Epidermal melanocyte (primary cell): ENCODE results near the gene KCNJ6.

Experiments used
- DNase-seq: peaks from one replicate; pipeline ENCODE4 v3.0.0; 2011; ENCODE audit warnings: low spot score; ENCODE audit not compliant: insufficient read length

Gene KCNJ6

GRCh38 chr21:37866027-37866426, 50.2 kb downstream of the KCNJ6 start:
- no peak for DNase-seq

- no peak for DNase-seq
These were observed 51.1 kb downstream of the KCNJ6 start for GRCh38 chr21:37865156-37865555.

- DNase-seq: no peak
These were observed 52.4 kb downstream of the KCNJ6 start for GRCh38 chr21:37863842-37864241.

DNA sequence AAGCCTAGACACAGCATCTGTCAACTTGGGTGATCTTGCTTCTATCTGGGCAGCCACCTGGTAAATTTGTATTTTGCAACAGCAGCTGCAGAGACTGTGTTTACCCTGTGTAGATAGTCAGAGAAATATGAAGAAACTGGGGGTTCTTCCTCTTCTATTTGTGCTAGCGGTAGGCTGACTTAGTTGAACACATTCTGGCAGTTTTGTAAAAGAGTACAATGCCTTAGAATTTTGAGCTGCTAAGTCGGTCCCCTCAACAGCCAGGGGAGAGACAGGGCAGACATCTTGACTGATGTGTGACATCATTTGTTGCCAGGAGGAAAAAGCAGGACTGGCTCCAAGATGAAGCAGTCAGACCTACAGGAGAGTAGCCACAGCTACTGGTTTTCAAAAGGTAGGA, 53.7 kb downstream of the KCNJ6 start:
- DNase-seq: no peak

DNA sequence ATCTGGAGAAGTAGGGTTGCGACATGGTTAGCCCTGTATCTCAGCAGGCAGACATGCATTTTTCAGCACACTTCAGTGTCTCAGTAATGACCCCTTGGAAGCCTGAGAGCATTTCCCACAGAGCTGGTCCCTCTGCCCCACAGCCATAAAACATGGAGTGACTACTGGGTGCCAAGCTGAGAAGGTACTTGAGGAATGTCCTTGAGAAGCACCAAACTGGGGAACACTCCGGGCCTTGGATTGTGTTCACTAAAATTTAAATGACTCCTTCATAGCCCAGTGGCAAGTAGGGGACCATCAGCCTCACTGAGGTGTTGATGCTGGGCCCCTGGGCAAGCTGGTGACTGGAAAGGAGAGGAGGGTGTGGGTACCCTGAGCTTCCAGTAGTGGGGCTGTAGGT, 54.7 kb downstream of the KCNJ6 start:
- no peak for DNase-seq

GRCh38 chr21:37860416-37860815, 55.8 kb downstream of the KCNJ6 start:
- DNase-seq: no peak

DNA sequence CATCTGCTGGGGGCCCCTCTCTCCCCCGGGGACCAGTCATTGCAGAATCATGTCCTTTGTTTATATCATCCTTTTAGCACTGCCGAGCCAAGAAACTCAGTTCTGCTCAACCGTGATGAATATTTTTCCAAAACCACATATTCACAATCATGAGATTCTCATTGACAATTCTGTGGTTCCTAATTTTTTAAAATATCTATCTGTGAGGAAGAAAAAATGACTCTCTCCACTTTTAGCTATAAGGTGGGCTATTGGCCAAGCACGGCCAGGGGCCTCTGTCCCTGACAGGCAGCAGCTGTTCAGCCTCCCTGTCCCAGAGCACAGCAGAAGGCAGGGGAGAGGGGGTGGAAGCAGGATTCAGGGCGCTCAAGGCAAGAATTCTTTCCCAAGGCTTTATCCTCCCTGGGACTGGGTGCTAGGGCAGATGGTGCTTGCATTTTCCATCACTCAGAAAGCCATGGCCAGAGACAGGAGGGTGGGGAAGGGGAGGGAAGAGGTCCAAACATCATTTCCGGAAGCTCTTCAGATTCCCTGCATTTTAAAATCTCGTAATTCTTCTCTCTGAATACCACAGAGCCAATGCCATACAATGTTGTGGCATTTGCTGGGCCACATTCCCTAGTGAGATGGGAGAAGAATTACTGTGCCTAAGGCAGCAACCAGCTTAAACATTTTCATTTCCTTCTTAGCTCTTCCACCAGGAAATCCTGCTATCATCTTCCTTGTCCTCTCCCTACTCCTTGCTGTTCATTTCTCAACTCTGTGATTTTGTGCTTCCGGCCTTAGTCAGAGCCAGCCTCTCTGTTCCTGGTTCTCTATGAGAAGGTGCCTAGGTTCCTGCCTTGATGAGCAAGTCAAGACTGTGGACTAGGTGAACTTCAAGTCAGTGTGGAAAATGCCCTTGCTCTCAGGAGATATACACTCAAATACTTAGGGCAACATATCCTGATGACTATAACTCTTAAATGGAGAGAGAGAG, 60.3 kb downstream of the KCNJ6 start:
- DNase-seq: no peak

DNA sequence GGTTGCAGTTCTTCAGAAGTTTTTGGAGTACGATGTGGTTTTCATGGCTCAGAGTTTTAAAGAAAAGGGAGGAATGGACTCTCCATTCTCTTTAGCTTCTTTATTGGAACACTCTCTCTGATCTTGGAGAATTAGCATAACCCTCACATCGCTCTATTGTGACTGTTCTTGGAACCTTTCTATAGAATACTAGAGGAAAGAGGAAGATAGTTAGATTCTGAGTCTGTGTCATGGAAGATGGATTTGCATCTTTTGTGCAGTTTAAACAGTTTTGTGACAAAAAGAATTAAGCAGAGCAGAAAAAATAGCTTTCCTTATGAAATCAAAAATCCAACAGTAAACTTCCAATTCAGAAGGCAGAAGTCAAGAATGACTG, 61.0 kb downstream of the KCNJ6 start:
- DNase-seq: no peak

- DNase-seq: no peak
These were observed 66.7 kb downstream of the KCNJ6 start for GRCh38 chr21:37849506-37850102.

- DNase-seq: no peak
These were observed 67.4 kb downstream of the KCNJ6 start for GRCh38 chr21:37848721-37849490.

GRCh38 chr21:37845535-37845934, 70.7 kb downstream of the KCNJ6 start:
- no peak for DNase-seq

DNA sequence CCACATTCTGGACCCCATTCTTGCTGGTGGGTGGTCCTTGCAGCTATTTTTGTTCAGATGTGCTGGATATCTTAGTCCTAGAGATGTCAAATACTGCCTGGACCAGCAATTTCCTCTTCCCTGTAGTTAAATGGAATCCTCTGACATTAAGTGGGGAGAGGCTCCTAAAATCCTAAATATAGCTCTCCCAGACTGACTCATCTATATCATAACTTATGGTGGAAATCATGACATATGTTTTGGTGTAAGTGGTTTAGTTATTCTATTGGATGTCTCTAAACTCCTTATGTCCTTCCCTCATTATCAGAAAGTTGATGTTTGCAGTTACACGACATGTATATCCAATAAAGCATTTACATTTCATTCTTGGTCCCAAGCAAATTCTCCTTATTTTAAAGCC, 73.1 kb downstream of the KCNJ6 start:
- no peak for DNase-seq

GRCh38 chr21:37842163-37842919, 73.9 kb downstream of the KCNJ6 start:
- no peak for DNase-seq

- DNase-seq: no peak
These were observed 78.9 kb downstream of the KCNJ6 start for GRCh38 chr21:37837381-37837780.

- no peak for DNase-seq
These were observed 80.8 kb downstream of the KCNJ6 start for GRCh38 chr21:37835481-37835880.

- DNase-seq: no peak
These were observed 83.0 kb downstream of the KCNJ6 start for GRCh38 chr21:37833301-37833700.

GRCh38 chr21:37829447-37829846, 86.8 kb downstream of the KCNJ6 start:
- no peak for DNase-seq

DNA sequence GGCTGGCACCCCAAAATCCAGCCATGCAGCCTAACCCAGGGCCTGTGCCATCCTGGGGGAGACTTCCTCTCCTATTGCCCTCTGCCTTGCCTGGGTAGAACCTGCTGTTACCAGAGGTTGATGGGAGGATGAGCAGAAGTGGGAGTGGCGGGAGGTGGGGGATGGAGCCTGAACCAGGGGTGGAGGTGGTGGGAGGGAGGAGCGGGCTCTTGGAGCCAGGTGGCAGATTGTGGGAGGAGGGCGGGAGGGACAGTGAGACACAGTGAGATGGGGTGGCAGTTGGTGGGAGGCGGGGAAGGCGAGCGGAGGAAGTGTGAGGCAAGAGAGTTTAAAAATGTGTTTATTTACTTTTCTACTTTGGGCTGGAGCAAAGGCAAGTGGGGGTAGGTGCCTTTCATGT, 87.3 kb downstream of the KCNJ6 start:
- DNase-seq: no peak

- no peak for DNase-seq
These were observed 87.7 kb downstream of the KCNJ6 start for GRCh38 chr21:37828556-37828955.

DNA sequence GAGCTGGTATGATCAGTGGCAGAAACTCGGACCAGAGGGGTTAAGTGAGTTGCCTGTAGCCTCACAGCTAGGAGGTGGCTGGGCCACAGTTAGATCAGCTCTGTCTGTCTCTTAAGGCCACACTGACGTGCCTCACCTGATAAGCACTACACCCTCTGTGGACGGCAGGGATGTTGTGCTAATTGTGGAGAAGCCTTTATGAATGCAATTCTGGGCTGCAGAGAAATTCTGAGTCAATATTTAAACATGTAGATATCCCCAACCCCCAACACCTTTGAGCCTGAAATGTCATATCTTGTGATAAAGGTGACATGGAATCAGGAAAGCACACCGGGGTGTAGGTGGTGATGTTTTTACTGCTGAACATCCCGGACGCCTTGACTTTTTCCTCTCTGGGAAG, 88.3 kb downstream of the KCNJ6 start:
- no peak for DNase-seq

GRCh38 chr21:37821786-37822450, 94.3 kb downstream of the KCNJ6 start:
- no peak for DNase-seq
